SK-N-SH (cell line): ENCODE data around the gene PTCH2. TPM values are rescaled to one million over a fixed set of nuclear protein-coding genes. Genes with fewer than 3 reads are reported as not detected.

ENCODE experiments used
- CTCF ChIA-PET: fragments of 300-600, 350-600 bp; formaldehyde crosslinking; extraction: SDS; loops from one replicate; lab custom pipeline; 2021; lab: Yijun Ruan, JAX
- POLR2A ChIA-PET: fragments of 350-600 bp; sonication (Branson Sonifier 250); formaldehyde crosslinking; extraction: SDS; loops from one replicate; lab custom pipeline; 2020; ENCODE audit warnings: antibody characterized with exemption, inconsistent platforms; lab: Yijun Ruan, JAX
- DNase-seq: peaks from one replicate; pipeline ENCODE4 v3.0.0; 2012
- H2AFZ ChIP-seq: fragments of 200-600 bp; sonication (generic); 2 replicates; pipeline ENCODE4 v1.8.1; 2016; ENCODE audit warnings: antibody characterized with exemption, mild to moderate bottlenecking, low read depth
- H3F3A ChIP-seq: fragments of 200-600 bp; sonication (generic); replicated peaks from 2 replicates; pipeline ENCODE3; 2016; ENCODE audit warnings: antibody characterized with exemption, mild to moderate bottlenecking; ENCODE audit not compliant: insufficient read depth
- H3K27ac ChIP-seq, 2 experiments: fragments of 200-500 bp in 1 of 2; fragments of 200-600 bp in 1 of 2; sonication (Bioruptor generic) in 1 of 2; sonication (generic), shearing (Covaris generic) in 1 of 2; 2 replicates each; pipeline versions ENCODE4 v1.5.1 to v1.6.1; 2014 to 2016; ENCODE audit warnings: low read depth in 2 of 2, inconsistent platforms in 1 of 2, low read length in 1 of 2, mild to moderate bottlenecking in 1 of 2, mixed read lengths in 1 of 2
- H3K27me3 ChIP-seq: fragments of 200-600 bp; sonication (generic), shearing (Covaris generic); 2 replicates; pipeline ENCODE4 v1.6.1; 2016; ENCODE audit warnings: mixed run types; ENCODE audit not compliant: insufficient read depth
- H3K36me3 ChIP-seq, 2 experiments: fragments of 200-500 bp in 1 of 2; fragments of 200-600 bp in 1 of 2; sonication (Bioruptor generic) in 1 of 2; sonication (generic) in 1 of 2; replicated peaks in 1 of 2; 2 replicates each; pipeline versions ENCODE3 to v1.5.1; 2014 to 2016; ENCODE audit warnings: low read length in 1 of 2, mild to moderate bottlenecking in 1 of 2; ENCODE audit not compliant: insufficient read depth in 2 of 2, control insufficient read depth in 1 of 2
- H3K4me1 ChIP-seq, 2 experiments: fragments of 200-500 bp in 1 of 2; fragments of 200-600 bp in 1 of 2; sonication (Bioruptor generic) in 1 of 2; sonication (generic), shearing (Covaris generic) in 1 of 2; 2 replicates each; pipeline versions ENCODE4 v1.5.1 to v1.6.1; 2014 to 2016; ENCODE audit warnings: low read depth in 1 of 2, low read length in 1 of 2, mixed run types in 1 of 2; ENCODE audit not compliant: insufficient read depth in 2 of 2, control insufficient read depth in 1 of 2
- H3K4me2 ChIP-seq: fragments of 200-600 bp; sonication (generic), shearing (Covaris generic); 2 replicates; pipeline ENCODE4 v1.6.1; 2017; ENCODE audit warnings: mixed run types
- H3K4me3 ChIP-seq, 2 experiments: fragments of 200-500 bp in 1 of 2; fragments of 200-600 bp in 1 of 2; sonication (Bioruptor generic) in 1 of 2; sonication (generic), shearing (Covaris generic) in 1 of 2; 2 replicates each; pipeline versions ENCODE4 v1.5.1 to v1.8.1; 2014 to 2016; ENCODE audit warnings: low read depth in 2 of 2, inconsistent platforms in 1 of 2, low read length in 1 of 2, mild to moderate bottlenecking in 1 of 2, mixed read lengths in 1 of 2, moderate library complexity in 1 of 2
- H3K79me2 ChIP-seq: fragments of 200-600 bp; sonication (generic); 2 replicates; pipeline ENCODE4 v1.8.1; 2017; ENCODE audit warnings: mild to moderate bottlenecking; ENCODE audit not compliant: insufficient read depth
- H3K9ac ChIP-seq: fragments of 200-600 bp; sonication (generic); 2 replicates; pipeline ENCODE4 v1.6.1; 2017; ENCODE audit warnings: mixed run types
- H3K9me2 ChIP-seq: fragments of 200-600 bp; sonication (generic); 2 replicates; pipeline ENCODE4 v1.6.1; 2017; ENCODE audit warnings: mixed run types
- H3K9me3 ChIP-seq: fragments of 200-600 bp; sonication (generic); 2 replicates; pipeline ENCODE4 v1.6.1; 2017; ENCODE audit warnings: mixed run types, mild to moderate bottlenecking, moderate library complexity
- H4K20me1 ChIP-seq: fragments of 200-600 bp; sonication (generic); 2 replicates; pipeline ENCODE4 v1.6.1; 2017; ENCODE audit warnings: mild to moderate bottlenecking, mixed run types; ENCODE audit not compliant: insufficient read depth
- CHD2 ChIP-seq: fragments of 150-350 bp; IDR thresholded peaks from 2 replicates; pipeline ENCODE4 v1.6.1; 2018; ENCODE audit warnings: low read length; ENCODE audit not compliant: partially characterized antibody
- ELF1 ChIP-seq: IDR thresholded peaks from 2 replicates; pipeline ENCODE4 v1.4.0; 2012
- FOXJ3 ChIP-seq: sonication (generic); formaldehyde crosslinking; IDR thresholded peaks from 2 replicates; pipeline ENCODE4 v1.5.1; 2020; ENCODE audit warnings: mild to moderate bottlenecking, missing genetic modification reagents
- FOXM1 ChIP-seq: IDR thresholded peaks from 2 replicates; pipeline ENCODE4 v1.4.0; 2012; ENCODE audit warnings: low read depth, mild to moderate bottlenecking
- GABPA ChIP-seq: IDR thresholded peaks from 2 replicates; pipeline ENCODE4 v1.4.0; 2012; ENCODE audit warnings: low read depth, mild to moderate bottlenecking
- GATA2 ChIP-seq: sonication (generic); formaldehyde crosslinking; IDR thresholded peaks from 2 replicates; pipeline ENCODE4 v1.5.0; 2020; ENCODE audit warnings: mild to moderate bottlenecking, missing genetic modification reagents
- MAX ChIP-seq: IDR thresholded peaks from 2 replicates; pipeline ENCODE4 v1.4.0; 2012; ENCODE audit warnings: low read depth
- MEF2A ChIP-seq: IDR thresholded peaks from 2 replicates; pipeline ENCODE4 v1.4.0; 2012; ENCODE audit warnings: low read depth, borderline replicate concordance
- NFIC ChIP-seq: IDR thresholded peaks from 2 replicates; pipeline ENCODE4 v1.4.0; 2012; ENCODE audit warnings: borderline replicate concordance
- NRF1 ChIP-seq: IDR thresholded peaks from 2 replicates; pipeline ENCODE4 v1.6.1; 2012; ENCODE audit warnings: low read depth, mild to moderate bottlenecking, low read length
- POLR2AphosphoS5 ChIP-seq: IDR thresholded peaks from 2 replicates; pipeline ENCODE4 v1.6.1; 2012; ENCODE audit warnings: low read depth, low read length
- REST ChIP-seq: IDR thresholded peaks from 2 replicates; pipeline ENCODE4 v1.6.1; 2012; ENCODE audit warnings: mild to moderate bottlenecking, low read depth, low read length, moderate library complexity
- RFX5 ChIP-seq: IDR thresholded peaks from 2 replicates; pipeline ENCODE4 v1.6.1; 2012; ENCODE audit warnings: mild to moderate bottlenecking, improper control_type of control experiment, low read length
- TAF1 ChIP-seq: IDR thresholded peaks from 2 replicates; pipeline ENCODE4 v1.6.1; 2012; ENCODE audit warnings: low read depth, mild to moderate bottlenecking, low read length, moderate library complexity, borderline replicate concordance
- TCF12 ChIP-seq: IDR thresholded peaks from 2 replicates; pipeline ENCODE4 v1.4.0; 2012
- TEAD4 ChIP-seq: IDR thresholded peaks from 2 replicates; pipeline ENCODE4 v1.4.0; 2012; ENCODE audit warnings: mild to moderate bottlenecking, borderline replicate concordance; ENCODE audit not compliant: insufficient read depth
- ZBTB33 ChIP-seq: IDR thresholded peaks from 2 replicates; pipeline ENCODE4 v1.4.0; 2012; ENCODE audit warnings: low read depth, borderline replicate concordance
- WGBS: methylation state at CpG from one replicate; pipeline ENCODE4 v1.1.6; 2017; ENCODE audit warnings: low lambda C conversion rate; 5-methylcytosine and 5-hydroxymethylcytosine counted together
- polyA plus RNA-seq, 3 experiments: library from polyadenylated mRNA; depleted of rRNA; stranded (reverse); fragments of >200 nt; gene quantifications; 2 replicates each; pipeline ENCODE4 v1.2.3, GENCODE V29; 2012

Gene PTCH2
- polyA plus RNA-seq, 1 of the 3 experiments (the other 2 are of a cell fraction) = 1.2 TPM

- no peak overlapping the region for H2AFZ ChIP-seq
- WGBS = 72% methylated on average over 13 of the region's 14 CpGs
- peaks cover 56% of the 10 kb centered on the region for H3K79me2 ChIP-seq
- no peak for TF ChIP-seq ZBTB33
- TF ChIP-seq NRF1 = no peak
- TF ChIP-seq NFIC = no peak
- no peak for TF ChIP-seq ELF1
- no peak for TF ChIP-seq TAF1
- TF ChIP-seq GATA2 (CRISPR knock-in tag) = no peak
- TF ChIP-seq FOXJ3 (CRISPR knock-in tag) = no peak
- peak overlapping the region; percentile 54 to 79 for H3K4me3 ChIP-seq
- H3K4me2 ChIP-seq = peak overlapping the region; percentile 98
- no peak for DNase-seq
- H3K27ac ChIP-seq = 0 out of 4 replicates have a peak overlapping the region, but pooled peaks of 1 of the 2 experiments have one; percentile 12
- H3K27me3 ChIP-seq = no peaks in the 10 kb centered on the region
- no peaks in the 10 kb centered on the region for H3K9me2 ChIP-seq
- POLR2A ChIA-PET = interaction anchor here (1.1 kb wide), 1 partner anchor 15 kb away, joined by 3 read pairs; no protein-coding TSS in a partner anchor
- peaks cover 22 to 58% of the 10 kb centered on the region in 2 experiments for H3K36me3 ChIP-seq
- no peaks in the 10 kb centered on the region for H3K9me3 ChIP-seq
- peaks cover 72% of the 10 kb centered on the region for H3F3A ChIP-seq
- peak overlapping the region; percentile 93 for H3K9ac ChIP-seq
- H4K20me1 ChIP-seq = peaks cover 41% of the 10 kb centered on the region
- peaks cover 14 to 16% of the 10 kb centered on the region in 2 experiments; a peak in 3 of 4 replicates for H3K4me1 ChIP-seq
- CTCF ChIA-PET = interaction anchor here (0.7 to 1.1 kb wide), 3 partner anchors 9 to 65 kb away, joined by 3 to 7 read pairs (median 5); no protein-coding TSS in a partner anchor
Observed at GRCh38 chr1:44777547-44777946, 65.5 kb downstream of the PTCH2 start.

GRCh38 chr1:44776730-44777068 is 66.4 kb downstream of the PTCH2 start:
- Histone ChIP-seq H3K9me2 (no peaks in the 10 kb centered on the region), H3K4me3 (peak overlapping the region; percentile 54 to 79), H3F3A (peaks cover 64% of the 10 kb centered on the region), H3K79me2 (peaks cover 56% of the 10 kb centered on the region), H3K9ac (peak overlapping the region; percentile 93), H3K36me3 (peaks cover 22 to 57% of the 10 kb centered on the region in 2 experiments), H3K4me1 (peaks cover 14 to 16% of the 10 kb centered on the region in 2 experiments; a peak in 3 of 4 replicates), H3K27ac (peak overlapping the region in 1 of 2 experiments; percentile 87; a peak in 1 of 4 replicates), H3K4me2 (peak overlapping the region; percentile 98), H3K27me3 (no peaks in the 10 kb centered on the region), H2AFZ (no peak overlapping the region), H4K20me1 (peaks cover 41% of the 10 kb centered on the region), H3K9me3 (no peaks in the 10 kb centered on the region)
- no peak for DNase-seq
- ChIA-PET CTCF (interaction anchor here (1.4 to 2.7 kb wide), 3 partner anchors 9 to 46 kb away, joined by 3 to 16 read pairs (median 5); partner anchors contain the start of gene RNU5D-1), POLR2A (interaction anchor here (1.4 to 2.5 kb wide), 7 partner anchors 8 to 210 kb away, joined by 5 to 22 read pairs (median 13); partner anchors contain the start of genes BTBD19, EIF2B3 and RNU5D-1)
- WGBS = 13% methylated on average over 12 of the region's 12 CpGs
- no peak for TF ChIP-seq RFX5
- TF ChIP-seq GABPA = no peak
- TF ChIP-seq MEF2A = no peak
- no peak for TF ChIP-seq CHD2
- TF ChIP-seq MAX = no peak
- TF ChIP-seq NRF1 = no peak
- TF ChIP-seq POLR2AphosphoS5 = no peak
- no peak for TF ChIP-seq TCF12
- TF ChIP-seq TEAD4 = no peak
- TF ChIP-seq REST = no peak
- TF ChIP-seq ELF1 = no peak
- TF ChIP-seq FOXM1 = no peak
- TF ChIP-seq ZBTB33 = no peak
